Loucy (cell line): ENCODE results near the gene MRPL33.

Experiments
- H2AFZ ChIP-seq: fragments of 200-600 bp; sonication (generic); 2 replicates; pipeline ENCODE4 v1.6.0; 2016; ENCODE audit warnings: antibody characterized with exemption, mild to moderate bottlenecking, low read length, moderate library complexity
- H3F3A ChIP-seq: fragments of 200-600 bp; 2 replicates; pipeline ENCODE4 v1.6.0; 2016; ENCODE audit warnings: antibody characterized with exemption, low read depth, mild to moderate bottlenecking
- H3K27me3 ChIP-seq: fragments of 200-600 bp; sonication (generic); 2 replicates; pipeline ENCODE4 v1.6.1; 2014; ENCODE audit warnings: low read length, mild to moderate bottlenecking; ENCODE audit not compliant: insufficient read depth, poor library complexity, severe bottlenecking
- H3K36me3 ChIP-seq: fragments of 200-600 bp; sonication (generic); 2 replicates; pipeline ENCODE4 v1.6.1; 2016; ENCODE audit warnings: low read length; ENCODE audit not compliant: insufficient read depth
- H3K4me1 ChIP-seq: fragments of 200-600 bp; sonication (generic); 2 replicates; pipeline ENCODE4 v1.5.1; 2014; ENCODE audit warnings: low read length, mild to moderate bottlenecking; ENCODE audit not compliant: insufficient read depth, poor library complexity, severe bottlenecking
- H3K4me2 ChIP-seq: fragments of 200-600 bp; sonication (generic); 2 replicates; pipeline ENCODE4 v1.6.0; 2014; ENCODE audit warnings: antibody characterized with exemption, low read length, low read depth, mild to moderate bottlenecking; ENCODE audit not compliant: poor library complexity, severe bottlenecking
- H3K4me3 ChIP-seq: fragments of 200-600 bp; sonication (generic); 2 replicates; pipeline ENCODE4 v1.5.1; 2014; ENCODE audit warnings: low read length, mild to moderate bottlenecking, mixed read lengths; ENCODE audit not compliant: poor library complexity, severe bottlenecking
- H3K79me2 ChIP-seq: fragments of 200-600 bp; sonication (generic); 2 replicates; pipeline ENCODE4 v1.6.1; 2014; ENCODE audit warnings: low read length; ENCODE audit not compliant: insufficient read depth
- H3K9ac ChIP-seq: fragments of 200-600 bp; sonication (generic); 2 replicates; pipeline ENCODE4 v1.6.0; 2014; ENCODE audit warnings: mild to moderate bottlenecking, low read depth, low read length, moderate library complexity; ENCODE audit not compliant: poor library complexity, severe bottlenecking
- H3K9me2 ChIP-seq: fragments of 200-600 bp; sonication (generic); replicated peaks from 2 replicates; pipeline ENCODE4 v1.6.1; 2016; ENCODE audit warnings: low read depth, low read length, mixed read lengths
- H3K9me3 ChIP-seq: fragments of 200-600 bp; sonication (generic); 2 replicates; pipeline ENCODE4 v1.6.1; 2014; ENCODE audit warnings: mild to moderate bottlenecking, antibody characterized with exemption, low read length, low read depth; ENCODE audit not compliant: insufficient read depth
- H4K20me1 ChIP-seq: fragments of 200-600 bp; sonication (generic); 2 replicates; pipeline ENCODE4 v1.6.0; 2014; ENCODE audit warnings: antibody characterized with exemption, low read length, mild to moderate bottlenecking; ENCODE audit not compliant: insufficient read depth, poor library complexity, severe bottlenecking
- CTCF ChIP-seq: fragments of 200-600 bp; sonication (generic); conservative IDR thresholded peaks from 2 replicates; pipeline ENCODE4 v1.5.1; 2014; ENCODE audit warnings: mild to moderate bottlenecking, antibody characterized with exemption, low read length
- EZH2phosphoT487 ChIP-seq: fragments of 200-600 bp; IDR thresholded peaks from 2 replicates; pipeline ENCODE4 v1.6.1; 2018; ENCODE audit warnings: antibody characterized with exemption, mild to moderate bottlenecking, moderate library complexity, borderline replicate concordance

The MRPL33 gene

DNA sequence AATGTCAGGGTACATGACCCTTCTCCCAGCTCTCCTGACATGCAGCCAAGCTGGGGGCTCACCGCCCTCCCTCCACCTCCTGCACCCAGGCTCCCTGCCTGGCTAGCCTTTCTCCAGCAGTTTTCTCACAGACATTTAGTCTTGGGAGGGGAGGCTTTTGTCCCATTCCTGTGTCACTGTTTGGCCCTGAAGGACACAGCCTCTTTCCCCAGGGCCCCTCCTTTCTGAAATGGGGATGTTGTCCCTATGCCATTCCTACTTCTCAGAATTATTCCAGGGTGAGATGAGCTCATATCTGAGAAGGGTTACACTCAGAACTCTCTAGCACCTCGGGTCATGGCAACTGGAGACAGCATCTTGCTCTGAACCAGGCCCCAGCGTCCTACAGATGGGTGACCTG is 47.3 kb upstream of the MRPL33 start:
- Histone ChIP-seq H3F3A (no peaks in the 10 kb centered on the region), H2AFZ (0 out of 2 replicates have a peak overlapping the region, but pooled peaks have one; percentile 10), H3K9ac (no peak overlapping the region), H3K4me2 (no peak overlapping the region), H3K27me3 (no peaks in the 10 kb centered on the region), H3K9me3 (no peaks in the 10 kb centered on the region), H3K4me3 (no peak overlapping the region), H3K9me2 (no peaks in the 10 kb centered on the region), H3K79me2 (no peaks in the 10 kb centered on the region), H3K4me1 (no peaks in the 10 kb centered on the region), H4K20me1 (no peaks in the 10 kb centered on the region), H3K36me3 (no peaks in the 10 kb centered on the region)
- TF ChIP-seq CTCF (no peak), EZH2phosphoT487 (no peak)

- TF ChIP-seq CTCF: no peak
- TF ChIP-seq EZH2phosphoT487: no peak
- Histone ChIP-seq H3K9ac (no peak overlapping the region), H3K27me3 (no peaks in the 10 kb centered on the region), H3K4me1 (no peaks in the 10 kb centered on the region), H3K4me2 (no peak overlapping the region), H3F3A (no peaks in the 10 kb centered on the region), H3K9me2 (no peaks in the 10 kb centered on the region), H2AFZ (peak overlapping the region; percentile 10; the same call in 1 of the 2 replicates), H3K36me3 (no peaks in the 10 kb centered on the region), H3K9me3 (no peaks in the 10 kb centered on the region), H3K79me2 (no peaks in the 10 kb centered on the region), H3K4me3 (no peak overlapping the region), H4K20me1 (no peaks in the 10 kb centered on the region)
These were observed 46.4 kb upstream of the MRPL33 start for GRCh38 chr2:27724905-27725701.

DNA sequence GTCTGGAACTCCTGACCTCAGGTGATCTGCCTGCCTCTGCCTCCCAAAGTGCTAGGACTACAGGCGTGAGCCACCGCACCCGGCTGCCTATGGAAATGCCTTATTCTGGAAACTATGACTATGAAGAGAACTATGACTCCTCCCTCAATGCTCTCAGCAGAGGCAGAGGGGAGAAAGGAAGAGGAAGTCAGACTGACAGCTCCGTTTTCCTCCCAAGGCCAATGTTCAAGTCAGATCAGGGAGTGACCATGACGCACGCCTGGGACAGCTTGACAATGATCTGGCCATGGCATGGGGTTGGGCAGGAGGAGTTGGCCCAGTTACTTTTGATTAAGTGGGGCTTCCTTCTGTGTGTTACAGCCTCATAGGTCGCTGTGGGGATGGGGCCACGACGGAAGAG is 44.3 kb upstream of the MRPL33 start:
- H3K4me2 ChIP-seq: no peak overlapping the region
- H3K9me3 ChIP-seq: no peaks in the 10 kb centered on the region
- no peak overlapping the region for H2AFZ ChIP-seq
- H4K20me1 ChIP-seq: no peaks in the 10 kb centered on the region
- H3F3A ChIP-seq: no peaks in the 10 kb centered on the region
- H3K9me2 ChIP-seq: no peaks in the 10 kb centered on the region
- no peaks in the 10 kb centered on the region for H3K27me3 ChIP-seq
- TF ChIP-seq CTCF (no peak), EZH2phosphoT487 (no peak)
- no peak overlapping the region for H3K9ac ChIP-seq
- H3K36me3 ChIP-seq: no peaks in the 10 kb centered on the region
- no peaks in the 10 kb centered on the region for H3K79me2 ChIP-seq
- H3K4me1 ChIP-seq: no peaks in the 10 kb centered on the region
- no peak overlapping the region for H3K4me3 ChIP-seq
